OCI-LY3 (cell line): Measurements from ENCODE around the gene CTSW.

Experiments used
- H2AFZ ChIP-seq: fragments of 200-600, 300-600 bp; shearing (Covaris generic); 2 replicates; pipeline ENCODE4 v1.6.0; 2014; ENCODE audit warnings: antibody characterized with exemption, low read depth, low read length
- H3K27ac ChIP-seq: fragments of 200-600, 300-600 bp; sonication (generic); 2 replicates; pipeline ENCODE4 v1.5.1; 2014; ENCODE audit warnings: mild to moderate bottlenecking, low read length, moderate library complexity, mixed read lengths
- H3K27me3 ChIP-seq: fragments of 200-600, 300-600 bp; sonication (generic); 2 replicates; pipeline ENCODE4 v1.6.1; 2014; ENCODE audit warnings: low read depth, low read length, mixed read lengths
- H3K36me3 ChIP-seq: fragments of 200-600, 300-600 bp; sonication (generic); replicated peaks from 2 replicates; pipeline ENCODE3; 2014; ENCODE audit warnings: low read depth, low read length, mixed read lengths
- H3K4me1 ChIP-seq: fragments of 300-600, 200-600 bp; sonication (generic); 2 replicates; pipeline ENCODE4 v1.6.1; 2014; ENCODE audit warnings: low read length, mixed read lengths
- H3K4me2 ChIP-seq: fragments of 200-600, 300-600 bp; sonication (generic); 2 replicates; pipeline ENCODE4 v1.6.1; 2014; ENCODE audit warnings: low read length, mixed read lengths
- H3K4me3 ChIP-seq: fragments of 300-600, 200-600 bp; sonication (generic); 2 replicates; pipeline ENCODE4 v1.5.1; 2014; ENCODE audit warnings: antibody characterized with exemption, mild to moderate bottlenecking, low read length, moderate library complexity
- H3K79me2 ChIP-seq: fragments of 300-600, 200-600 bp; shearing (Covaris generic); 2 replicates; pipeline ENCODE4 v1.6.1; 2014; ENCODE audit warnings: mild to moderate bottlenecking, low read length, mixed read lengths
- H3K9ac ChIP-seq: fragments of 300-600, 200-600 bp; shearing (Covaris generic); 2 replicates; pipeline ENCODE4 v1.6.0; 2014; ENCODE audit warnings: mild to moderate bottlenecking, low read length, moderate library complexity
- H3K9me3 ChIP-seq: fragments of 200-600, 300-600 bp; shearing (Covaris generic); 2 replicates; pipeline ENCODE4 v1.6.1; 2014; ENCODE audit warnings: low read length, mixed read lengths; ENCODE audit not compliant: insufficient read depth
- H4K20me1 ChIP-seq: fragments of 200-600, 300-600 bp; sonication (generic); 2 replicates; pipeline ENCODE4 v1.6.1; 2016; ENCODE audit warnings: low read length, mixed read lengths; ENCODE audit not compliant: insufficient read depth
- CTCF ChIP-seq: fragments of 200-600, 300-600 bp; sonication (generic); IDR thresholded peaks from 2 replicates; pipeline ENCODE4 v1.5.1; 2014; ENCODE audit warnings: antibody characterized with exemption, low read length, low read depth
- EZH2phosphoT487 ChIP-seq: fragments of 200-600 bp; shearing (Covaris generic); IDR thresholded peaks from 2 replicates; pipeline ENCODE4 v1.6.1; 2018; ENCODE audit warnings: antibody characterized with exemption, mixed run types, low read depth

The CTSW gene

GRCh38 chr11:65887723-65888162, 8.1 kb downstream of the CTSW start:
- Histone ChIP-seq H2AFZ (peak overlapping the region; percentile 85), H3K36me3 (peaks cover 33% of the 10 kb centered on the region), H3K9me3 (no peaks in the 10 kb centered on the region), H4K20me1 (peaks cover 12% of the 10 kb centered on the region; the same call in 1 of the 2 replicates), H3K4me3 (peak overlapping the region; percentile 92), H3K4me1 (peaks cover 28% of the 10 kb centered on the region), H3K79me2 (peaks cover 33% of the 10 kb centered on the region), H3K4me2 (peak overlapping the region; percentile 95), H3K9ac (peak overlapping the region; percentile 87), H3K27me3 (no peaks in the 10 kb centered on the region), H3K27ac (peak overlapping the region; percentile 55)
- TF ChIP-seq EZH2phosphoT487 (no peak), CTCF (no peak)

GRCh38 chr11:65888163-65888814, 8.7 kb downstream of the CTSW start, which contains the start of gene FIBP:
Gene FIBP, minus strand, starts transcription at chr11:65888471. Its CDS starts 53 bp downstream, at chr11:65888418.
- H3K4me3 ChIP-seq: peak within 1 kb of the TSS; percentile 92
- peaks cover 37% of the 10 kb centered on the region for H3K79me2 ChIP-seq
- H4K20me1 ChIP-seq: peaks cover 12% of the 10 kb centered on the region; the same call in 1 of the 2 replicates
- peak within 1 kb of the TSS; percentile 82 for H3K27ac ChIP-seq
- no peaks in the 10 kb centered on the region for H3K27me3 ChIP-seq
- H3K9me3 ChIP-seq: no peaks in the 10 kb centered on the region
- TF ChIP-seq CTCF (peak; percentile 76), EZH2phosphoT487 (no peak)
- peak within 1 kb of the TSS; percentile 97 for H3K4me2 ChIP-seq
- peaks cover 33% of the 10 kb centered on the region for H3K4me1 ChIP-seq
- peak within 1 kb of the TSS; percentile 85 for H2AFZ ChIP-seq
- H3K9ac ChIP-seq: peak within 1 kb of the TSS; percentile 88
- H3K36me3 ChIP-seq: peaks cover 28% of the 10 kb centered on the region

- Histone ChIP-seq H2AFZ (peak within 1 kb of the TSS; percentile 0; the same call in 1 of the 2 replicates), H3K27me3 (no peaks in the 10 kb centered on the region), H3K27ac (peak within 1 kb of the TSS; percentile 82), H3K36me3 (peaks cover 10% of the 10 kb centered on the region), H3K9me3 (no peaks in the 10 kb centered on the region), H4K20me1 (peaks cover 12% of the 10 kb centered on the region; the same call in 1 of the 2 replicates), H3K79me2 (peaks cover 37% of the 10 kb centered on the region), H3K9ac (peak within 1 kb of the TSS; percentile 95), H3K4me3 (peak within 1 kb of the TSS; percentile 92), H3K4me2 (peak within 1 kb of the TSS; percentile 97), H3K4me1 (peaks cover 36% of the 10 kb centered on the region)
- TF ChIP-seq CTCF: peak; percentile 2
- TF ChIP-seq EZH2phosphoT487: no peak
Measured at GRCh38 chr11:65890324-65891218, 10.9 kb downstream of the CTSW start, which contains the start of gene CCDC85B. Gene CCDC85B, plus strand, starts transcription at chr11:65890673. Its CDS starts 111 bp downstream, at chr11:65890784.
